Activated CD8-positive, alpha-beta memory T cell treated with anti-CD3 and anti-CD28 coated beads, Interleukin-2, amount 50 U/mL, for 4 hours (primary cell): ENCODE results near the gene SNAPC2.

Source experiments
- DNase-seq: peaks from one replicate; pipeline ENCODE4 v3.0.0-alpha.2; 2020

The SNAPC2 gene

GRCh38 chr19:7971553-7972520 is 51.7 kb downstream of the SNAPC2 start:
- no peak for DNase-seq
